Panc1 (cell line): ENCODE measurements around the gene SPIRE1. TPM values are rescaled to one million over a fixed set of nuclear protein-coding genes. Genes with fewer than 3 reads are reported as not detected.

Experiments
- ATAC-seq: fragments of 200-7000 bp; cut with Tn5 transposase; 2 replicates; pipeline ENCODE4 v1.9.1; 2020; ENCODE audit warnings: mild to moderate bottlenecking, moderate library complexity
- BruUV-seq: library from RNA; stranded (reverse); fragments of 400-500 nt; replicated peaks from 2 replicates; lab custom pipeline; 2021; lab: Mats Ljungman, UMichigan
- CTCF ChIA-PET: fragments of 300-600 bp; sonication (Branson Sonifier 250); formaldehyde crosslinking; loops from one replicate; lab custom pipeline; 2022; ENCODE audit warnings: antibody characterized with exemption; lab: Charles Lee
- POLR2A ChIA-PET: fragments of 300-600 bp; sonication (Branson Sonifier 250); formaldehyde crosslinking; loops from one replicate; lab custom pipeline; 2022; ENCODE audit warnings: antibody characterized with exemption; lab: Charles Lee
- DNase-seq: peaks from one replicate; pipeline ENCODE4 v3.0.0-alpha.2; 2010; ENCODE audit warnings: low read depth, low spot score
- H3K27ac ChIP-seq: 2 replicates; pipeline ENCODE4 v1.5.1; 2011; ENCODE audit warnings: mild to moderate bottlenecking, low read length, inconsistent platforms
- H3K27me3 ChIP-seq: fragments of 200-500 bp; sonication (Bioruptor generic); 2 replicates; pipeline ENCODE4 v1.6.0; 2014; ENCODE audit warnings: low read length, inconsistent platforms; ENCODE audit not compliant: control insufficient read depth, insufficient read depth
- H3K36me3 ChIP-seq: fragments of 200-500 bp; sonication (Bioruptor generic); 2 replicates; pipeline ENCODE4 v1.5.1; 2014; ENCODE audit warnings: inconsistent platforms, mild to moderate bottlenecking, low read length, moderate library complexity; ENCODE audit not compliant: control insufficient read depth, insufficient read depth
- H3K4me1 ChIP-seq: 2 replicates; pipeline ENCODE4 v1.5.1; 2011; ENCODE audit warnings: inconsistent platforms, mild to moderate bottlenecking, low read length, moderate library complexity; ENCODE audit not compliant: control insufficient read depth, insufficient read depth
- H3K4me3 ChIP-seq, 2 experiments: 2 replicates each; pipeline ENCODE4 v1.5.1; 2011 to 2012; ENCODE audit warnings: low read depth in 2 of 2, low read length in 2 of 2, mild to moderate bottlenecking in 2 of 2, inconsistent platforms in 1 of 2, moderate library complexity in 1 of 2
- H3K9me3 ChIP-seq: fragments of 200-500 bp; sonication (Bioruptor generic); 2 replicates; pipeline ENCODE4 v1.5.1; 2014; ENCODE audit warnings: low read depth, mild to moderate bottlenecking, inconsistent platforms, low read length, moderate library complexity; ENCODE audit not compliant: control insufficient read depth, insufficient read depth
- POLR2AphosphoS5 ChIP-seq: IDR thresholded peaks from 2 replicates; pipeline ENCODE4 v1.6.1; 2012; ENCODE audit warnings: mild to moderate bottlenecking, low read depth, low read length, moderate library complexity
- SIN3A ChIP-seq: IDR thresholded peaks from 2 replicates; pipeline ENCODE4 v1.6.1; 2012; ENCODE audit warnings: low read depth, mild to moderate bottlenecking, low read length, moderate library complexity, borderline replicate concordance; ENCODE audit not compliant: insufficient read depth
- TCF7L2 ChIP-seq: IDR thresholded peaks from 2 replicates; pipeline ENCODE4 v1.6.1; 2011; ENCODE audit warnings: mild to moderate bottlenecking, low read depth, low read length, inconsistent platforms
- in situ Hi-C: cut with HindIII; loops from 2 replicates; pipeline ENCODE4 v1.10.0; 2016; ENCODE audit warnings: low sequenced_read_pairs, low pct_unique_long_range_greater_than_20kb
- intact Hi-C: fragments of 100-400 bp; cut with micrococcal nuclease; formaldehyde crosslinking; loops from one replicate; pipeline ENCODE4 v1.10.0; 2022; ENCODE audit not compliant: unreplicated experiment
- total RNA-seq: library from RNA; stranded (reverse); gene quantifications from one replicate; pipeline ENCODE4 v1.2.1, GENCODE V29; 2021; ENCODE audit not compliant: unreplicated experiment
- TF ChIP-seq, protein P1 (sequence below), 2 experiments: IDR thresholded peaks; 2 replicates each; pipeline ENCODE4 v1.6.1; 2011 to 2012; ENCODE audit warnings: low read depth in 2 of 2, control low read depth in 1 of 2, low read length in 1 of 2, mild to moderate bottlenecking in 1 of 2, moderate library complexity in 1 of 2; ENCODE audit not compliant: insufficient read depth in 1 of 2
- TF ChIP-seq, protein P2 (sequence below): fragments of 450-650 bp; IDR thresholded peaks from 2 replicates; pipeline ENCODE4 v1.5.1; 2017; ENCODE audit warnings: mild to moderate bottlenecking

Gene SPIRE1
- total RNA-seq, 1 experiment from 2014 or later = 45.5 TPM

DNA sequence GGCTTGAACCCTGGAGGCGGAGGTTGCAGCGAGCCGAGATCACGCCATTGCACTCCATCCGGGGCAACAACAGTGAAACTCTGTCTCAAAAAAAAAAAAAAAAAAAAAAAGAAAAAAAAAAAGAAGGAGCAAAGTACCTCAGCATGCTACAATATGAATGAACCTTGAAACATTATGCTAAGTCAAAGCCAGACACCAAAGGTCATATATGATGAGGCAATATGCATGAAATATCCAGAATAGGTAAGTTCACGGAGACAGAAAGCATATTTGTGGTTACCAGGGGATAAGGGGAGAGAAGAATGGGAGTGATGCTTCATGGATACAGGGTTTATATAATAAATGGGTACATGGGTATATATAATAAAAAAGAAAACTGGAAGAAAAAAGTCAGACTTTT is 156.9 kb downstream of the SPIRE1 start:
- H3K4me3 ChIP-seq = no peak overlapping the region
- in situ Hi-C loops (no loop called here), intact Hi-C loops (no loop called here)
- H3K27ac ChIP-seq = no peak overlapping the region
- no peaks in the 10 kb centered on the region for H3K9me3 ChIP-seq
- DNase-seq = no peak
- no peak for ATAC-seq
- BruUV-seq = no TSS peak
- no peaks in the 10 kb centered on the region for H3K4me1 ChIP-seq
- POLR2A ChIA-PET = no interaction called here
- TF ChIP-seq, protein P1, sequence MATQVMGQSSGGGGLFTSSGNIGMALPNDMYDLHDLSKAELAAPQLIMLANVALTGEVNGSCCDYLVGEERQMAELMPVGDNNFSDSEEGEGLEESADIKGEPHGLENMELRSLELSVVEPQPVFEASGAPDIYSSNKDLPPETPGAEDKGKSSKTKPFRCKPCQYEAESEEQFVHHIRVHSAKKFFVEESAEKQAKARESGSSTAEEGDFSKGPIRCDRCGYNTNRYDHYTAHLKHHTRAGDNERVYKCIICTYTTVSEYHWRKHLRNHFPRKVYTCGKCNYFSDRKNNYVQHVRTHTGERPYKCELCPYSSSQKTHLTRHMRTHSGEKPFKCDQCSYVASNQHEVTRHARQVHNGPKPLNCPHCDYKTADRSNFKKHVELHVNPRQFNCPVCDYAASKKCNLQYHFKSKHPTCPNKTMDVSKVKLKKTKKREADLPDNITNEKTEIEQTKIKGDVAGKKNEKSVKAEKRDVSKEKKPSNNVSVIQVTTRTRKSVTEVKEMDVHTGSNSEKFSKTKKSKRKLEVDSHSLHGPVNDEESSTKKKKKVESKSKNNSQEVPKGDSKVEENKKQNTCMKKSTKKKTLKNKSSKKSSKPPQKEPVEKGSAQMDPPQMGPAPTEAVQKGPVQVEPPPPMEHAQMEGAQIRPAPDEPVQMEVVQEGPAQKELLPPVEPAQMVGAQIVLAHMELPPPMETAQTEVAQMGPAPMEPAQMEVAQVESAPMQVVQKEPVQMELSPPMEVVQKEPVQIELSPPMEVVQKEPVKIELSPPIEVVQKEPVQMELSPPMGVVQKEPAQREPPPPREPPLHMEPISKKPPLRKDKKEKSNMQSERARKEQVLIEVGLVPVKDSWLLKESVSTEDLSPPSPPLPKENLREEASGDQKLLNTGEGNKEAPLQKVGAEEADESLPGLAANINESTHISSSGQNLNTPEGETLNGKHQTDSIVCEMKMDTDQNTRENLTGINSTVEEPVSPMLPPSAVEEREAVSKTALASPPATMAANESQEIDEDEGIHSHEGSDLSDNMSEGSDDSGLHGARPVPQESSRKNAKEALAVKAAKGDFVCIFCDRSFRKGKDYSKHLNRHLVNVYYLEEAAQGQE (IDR thresholded peaks at IDR 0.05; ENCODE audit: insufficient read depth in 1 of 2, low read depth in 2 of 2, low read length in 1 of 2) = no peak
- TF ChIP-seq POLR2AphosphoS5 (no peak), TCF7L2 (no peak), SIN3A (no peak)
- TF ChIP-seq, protein P2, sequence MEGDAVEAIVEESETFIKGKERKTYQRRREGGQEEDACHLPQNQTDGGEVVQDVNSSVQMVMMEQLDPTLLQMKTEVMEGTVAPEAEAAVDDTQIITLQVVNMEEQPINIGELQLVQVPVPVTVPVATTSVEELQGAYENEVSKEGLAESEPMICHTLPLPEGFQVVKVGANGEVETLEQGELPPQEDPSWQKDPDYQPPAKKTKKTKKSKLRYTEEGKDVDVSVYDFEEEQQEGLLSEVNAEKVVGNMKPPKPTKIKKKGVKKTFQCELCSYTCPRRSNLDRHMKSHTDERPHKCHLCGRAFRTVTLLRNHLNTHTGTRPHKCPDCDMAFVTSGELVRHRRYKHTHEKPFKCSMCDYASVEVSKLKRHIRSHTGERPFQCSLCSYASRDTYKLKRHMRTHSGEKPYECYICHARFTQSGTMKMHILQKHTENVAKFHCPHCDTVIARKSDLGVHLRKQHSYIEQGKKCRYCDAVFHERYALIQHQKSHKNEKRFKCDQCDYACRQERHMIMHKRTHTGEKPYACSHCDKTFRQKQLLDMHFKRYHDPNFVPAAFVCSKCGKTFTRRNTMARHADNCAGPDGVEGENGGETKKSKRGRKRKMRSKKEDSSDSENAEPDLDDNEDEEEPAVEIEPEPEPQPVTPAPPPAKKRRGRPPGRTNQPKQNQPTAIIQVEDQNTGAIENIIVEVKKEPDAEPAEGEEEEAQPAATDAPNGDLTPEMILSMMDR = no peak
- CTCF ChIA-PET = no interaction called here
- no peaks in the 10 kb centered on the region for H3K27me3 ChIP-seq
- no peaks in the 10 kb centered on the region; the same call in none of the 2 replicates for H3K36me3 ChIP-seq

DNA sequence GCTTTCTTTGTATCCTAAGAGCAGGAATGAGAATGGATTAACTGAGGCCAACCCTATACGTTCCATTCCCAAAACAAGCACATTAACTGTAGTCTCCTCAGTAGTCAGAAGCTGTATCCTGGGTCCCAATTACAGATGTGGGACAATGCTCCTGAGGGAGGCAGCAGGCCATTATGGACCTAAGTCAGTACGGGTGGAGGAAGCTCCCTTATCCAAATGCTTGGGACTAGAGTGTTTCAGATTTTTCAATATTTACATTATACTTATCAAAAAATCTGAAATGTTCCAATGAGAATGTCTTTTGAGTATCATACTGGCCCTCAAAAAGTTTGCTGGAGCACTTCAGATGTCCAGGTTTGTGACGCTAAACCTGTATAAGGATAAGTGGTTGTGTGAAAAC is 160.1 kb downstream of the SPIRE1 start:
- ChIA-PET POLR2A (no interaction called here), CTCF (no interaction called here)
- ATAC-seq (no peak), DNase-seq (no peak)
- TF ChIP-seq TCF7L2 = no peak
- H3K9me3 ChIP-seq = no peaks in the 10 kb centered on the region
- no peak overlapping the region for H3K4me3 ChIP-seq
- in situ Hi-C loops (no loop called here), intact Hi-C loops (no loop called here)
- no peaks in the 10 kb centered on the region for H3K4me1 ChIP-seq
- no TSS peak for BruUV-seq
- H3K27me3 ChIP-seq = no peaks in the 10 kb centered on the region
- no peaks in the 10 kb centered on the region; the same call in 1 of the 2 replicates for H3K36me3 ChIP-seq
- H3K27ac ChIP-seq = no peak overlapping the region

DNA sequence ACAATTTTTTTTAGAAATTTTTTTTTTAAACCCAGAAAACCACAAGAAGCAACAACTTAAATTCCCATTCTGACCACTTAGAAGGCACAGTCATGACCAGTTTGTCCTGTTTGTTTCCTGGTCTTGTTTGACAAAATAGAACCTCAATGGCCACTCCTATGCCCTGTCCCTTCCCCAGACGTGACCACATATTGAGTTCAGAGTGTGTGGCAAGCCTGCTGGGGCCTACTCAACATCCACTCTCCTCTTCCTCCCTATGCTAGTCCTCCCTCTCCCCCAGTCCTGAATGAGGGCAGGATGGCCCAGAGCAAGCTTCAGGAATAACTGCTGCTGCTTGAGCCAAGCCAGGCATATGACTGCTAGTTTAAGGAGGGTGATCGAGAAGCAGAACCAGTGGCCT is 160.6 kb downstream of the SPIRE1 start:
- TF ChIP-seq POLR2AphosphoS5 (no peak), SIN3A (no peak), TCF7L2 (no peak)
- TF ChIP-seq, protein P2 = no peak
- TF ChIP-seq, protein P1 (IDR thresholded peaks at IDR 0.05; ENCODE audit: insufficient read depth in 1 of 2, low read depth in 2 of 2, low read length in 1 of 2) = no peak
- DNase-seq (no peak), ATAC-seq (no peak)
- POLR2A ChIA-PET = no interaction called here
- Histone ChIP-seq H3K4me3 (no peak overlapping the region), H3K9me3 (no peaks in the 10 kb centered on the region), H3K27me3 (no peaks in the 10 kb centered on the region), H3K4me1 (no peaks in the 10 kb centered on the region), H3K27ac (no peak overlapping the region), H3K36me3 (0 out of 2 replicates have a peak, but pooled peaks cover under 1% of the 10 kb centered on the region)
- in situ Hi-C loops = no loop called here
- BruUV-seq = no TSS peak
- intact Hi-C loops = no loop called here
- CTCF ChIA-PET = no interaction called here
